ENCODE data around the gene CKM. TPM values are rescaled to one million over a fixed set of nuclear protein-coding genes. Genes with fewer than 3 reads are reported as not detected.

The CKM gene
- total and polyA plus RNA-seq, 10 of the 15 experiments (the other 5 are each of a cell fraction or from before 2014, with no cell fraction given) = 0.08 to 0.14 (median 0.13) TPM; not detected in 5

GRCh38 chr19:45327404-45328143, 4.9 kb upstream of the CKM start:
- Histone ChIP-seq H3K27ac (ENCODE audit: control insufficient read depth, insufficient read depth) (no peak overlapping the region), H4K20me1 (ENCODE audit: control insufficient read depth, insufficient read depth) (no peaks in the 10 kb centered on the region), H3K27me3 (replicated peaks in 1 of 2; ENCODE audit: control insufficient read depth in 2 of 2, insufficient read depth in 2 of 2, low read length in 1 of 2) (peaks cover 0 to 3% of the 10 kb centered on the region in 2 experiments; a peak in 1 of 4 replicates), H3K36me3 (ENCODE audit: control insufficient read depth in 2 of 2, insufficient read depth in 2 of 2, low read length in 1 of 2) (no peaks in the 10 kb centered on the region), H3K9ac (ENCODE audit: control insufficient read depth, insufficient read depth, low read length) (no peak overlapping the region), H3K4me1 (ENCODE audit: control insufficient read depth, insufficient read depth, low read length) (no peaks in the 10 kb centered on the region), H3K79me2 (ENCODE audit: control insufficient read depth, insufficient read depth, low read length) (no peaks in the 10 kb centered on the region), H2AFZ (ENCODE audit: control insufficient read depth, low read depth, low read length) (no peak overlapping the region), H3K4me3 (no peak overlapping the region), H3K4me2 (ENCODE audit: control insufficient read depth, insufficient read depth) (no peak overlapping the region), H3K9me3 (replicated peaks; ENCODE audit: control insufficient read depth, insufficient read depth, low read length) (no peaks in the 10 kb centered on the region)
- TF ChIP-seq BMI1 (IDR thresholded peaks at IDR 0.05; ENCODE audit: borderline replicate concordance) = no peak
- TF ChIP-seq ZNF207 (IDR thresholded peaks at IDR 0.05; ENCODE audit: borderline replicate concordance) = no peak
- no peak for TF ChIP-seq NR2F1 (conservative IDR thresholded peaks at IDR 0.05)
- TF ChIP-seq ZZZ3 (IDR thresholded peaks at IDR 0.05; ENCODE audit: control insufficient read depth, insufficient read length, low read depth) = no peak
- no peak for TF ChIP-seq FOXM1 (IDR thresholded peaks at IDR 0.05; ENCODE audit: low read depth, low read length)
- TF ChIP-seq ZNF592 (IDR thresholded peaks at IDR 0.05) = no peak
- RAD21 ChIA-PET (ENCODE audit: unreplicated experiment) = interaction anchor here (1.4 kb wide), 1 partner anchor 482 kb away, joined by 3 read pairs; the partner anchor contains the start of gene NECTIN2
- FAIRE-seq (no peak), DNase-seq (ENCODE audit: low read depth, low spot score) (no peak), ATAC-seq (no peak)
- no TSS peak for BruUV-seq (replicated peaks)
- SMC1A ChIA-PET (ENCODE audit: uncharacterized antibody, unreplicated experiment) = no interaction called here
- POLR2A ChIA-PET = no interaction called here
- WGBS (ENCODE audit: insufficient coverage, insufficient replicate concordance, low lambda C conversion rate, missing lambda C conversion rate) = 46% methylated on average over 13 of the region's 13 CpGs
- intact Hi-C loops (cut with micrococcal nuclease; ENCODE audit: unreplicated experiment) = no loop called here
- CTCF ChIA-PET = interaction anchor here (1.9 to 2.0 kb wide), 2 partner anchors 11 to 163 kb away, joined by 6 to 15 read pairs; no protein-coding TSS in a partner anchor
- in situ Hi-C loops (cut with MboI) = no loop called here
